HepG2 (cell line): ENCODE data around the gene SYNJ2. TPM values are rescaled to one million over a fixed set of nuclear protein-coding genes. Genes with fewer than 3 reads are reported as not detected.

Experiments used
- ADNP ChIP-seq: sonication (generic); formaldehyde crosslinking; IDR thresholded peaks from 2 replicates; pipeline ENCODE4 v1.4.0; 2020; ENCODE audit warnings: missing genetic modification reagents
- FOXA1 ChIP-seq, 2 experiments: fragments of 450-650 bp in 1 of 2; sonication (generic) in 1 of 2; formaldehyde crosslinking in 1 of 2; IDR thresholded peaks; 2 replicates each; pipeline versions ENCODE4 v1.4.0 to v1.6.1; 2016 to 2020; ENCODE audit warnings: missing genetic modification reagents in 1 of 2
- MEF2D ChIP-seq: sonication (generic); formaldehyde crosslinking; IDR thresholded peaks from 2 replicates; pipeline ENCODE4 v1.5.1; 2020; ENCODE audit warnings: mild to moderate bottlenecking, missing genetic modification reagents
- MNT ChIP-seq: fragments of 450-650 bp; IDR thresholded peaks from 2 replicates; pipeline ENCODE4 v1.6.1; 2016
- MTA3 ChIP-seq: sonication (generic); formaldehyde crosslinking; IDR thresholded peaks from 2 replicates; pipeline ENCODE4 v1.4.0; 2020; ENCODE audit warnings: missing genetic modification reagents
- NFIC ChIP-seq: IDR thresholded peaks from 2 replicates; pipeline ENCODE4 v1.6.1; 2012; ENCODE audit warnings: mild to moderate bottlenecking, low read length, inconsistent platforms
- NONO ChIP-seq, 2 experiments: fragments of 450-650 bp in 1 of 2; sonication (generic) in 1 of 2; formaldehyde crosslinking in 1 of 2; IDR thresholded peaks in 1 of 2; conservative IDR thresholded peaks in 1 of 2; 2 replicates each; pipeline versions ENCODE4 v1.6.1 to v1.8.0; 2017 to 2022; ENCODE audit warnings: mild to moderate bottlenecking in 1 of 2, missing genetic modification reagents in 1 of 2, moderate library complexity in 1 of 2
- PITX1 ChIP-seq: sonication (generic); formaldehyde crosslinking; IDR thresholded peaks from 2 replicates; pipeline ENCODE4 v1.5.1; 2020; ENCODE audit warnings: mild to moderate bottlenecking, missing genetic modification reagents
- PRPF4 ChIP-seq: fragments of 200-400 bp; formaldehyde crosslinking; IDR thresholded peaks from 2 replicates; pipeline ENCODE4 v1.6.1; 2016; ENCODE audit warnings: low read length, low read depth; ENCODE audit not compliant: poor library complexity, severe bottlenecking
- RXRB ChIP-seq: IDR thresholded peaks from 2 replicates; pipeline ENCODE4 v1.6.1; 2016; ENCODE audit warnings: borderline replicate concordance, missing genetic modification reagents, missing compliant biosample characterization
- SIN3A ChIP-seq: IDR thresholded peaks from 2 replicates; pipeline ENCODE4 v1.6.1; 2011; ENCODE audit warnings: low read depth, mild to moderate bottlenecking, control low read depth, low read length, borderline replicate concordance
- SMC3 ChIP-seq: IDR thresholded peaks from 2 replicates; pipeline ENCODE4 v1.6.1; 2011; ENCODE audit warnings: low read length, improper control_type of control experiment
- STAT6 ChIP-seq: sonication (generic); formaldehyde crosslinking; IDR thresholded peaks from 2 replicates; pipeline ENCODE4 v1.4.0; 2020; ENCODE audit warnings: missing genetic modification reagents, mild to moderate bottlenecking, borderline replicate concordance
- WIZ ChIP-seq: sonication (generic); formaldehyde crosslinking; IDR thresholded peaks from 2 replicates; pipeline ENCODE4 v1.5.1; 2020; ENCODE audit warnings: mild to moderate bottlenecking, missing genetic modification reagents
- YEATS2 ChIP-seq: sonication (generic); formaldehyde crosslinking; IDR thresholded peaks from 2 replicates; pipeline ENCODE4 v1.4.0; 2020; ENCODE audit warnings: missing genetic modification reagents, borderline replicate concordance
- ZBTB1 ChIP-seq: sonication (generic); formaldehyde crosslinking; IDR thresholded peaks from 2 replicates; pipeline ENCODE4 v1.4.0; 2020; ENCODE audit warnings: missing genetic modification reagents, borderline replicate concordance
- ZMAT3 ChIP-seq: sonication (generic); formaldehyde crosslinking; conservative IDR thresholded peaks from 2 replicates; pipeline ENCODE4 v1.7.0; 2021; ENCODE audit warnings: missing genetic modification reagents
- ZNF143 ChIP-seq: sonication (generic); formaldehyde crosslinking; IDR thresholded peaks from 2 replicates; pipeline ENCODE4 v1.4.0; 2020; ENCODE audit warnings: missing genetic modification reagents
- ZNF619 ChIP-seq: sonication (generic); formaldehyde crosslinking; IDR thresholded peaks from 2 replicates; pipeline ENCODE4 v1.4.0; 2020; ENCODE audit warnings: mild to moderate bottlenecking, missing genetic modification reagents
- ZNF644 ChIP-seq: IDR thresholded peaks from 2 replicates; pipeline ENCODE4 v1.6.1; 2016; ENCODE audit warnings: low read depth
- ZNF747 ChIP-seq: sonication (generic); formaldehyde crosslinking; IDR thresholded peaks from 2 replicates; pipeline ENCODE4 v1.8.1; 2023; ENCODE audit warnings: missing genetic modification reagents, mild to moderate bottlenecking, borderline replicate concordance
- polyA plus RNA-seq, 8 experiments: library from polyadenylated mRNA; depleted of rRNA in 3 of 8; stranded (reverse) in 7 of 8; unstranded in 1 of 8; fragments of >200 nt; fragmentation: Illumina TruSeq in 4 of 8; extraction: Trizol in 4 of 8; gene quantifications; 2 replicates each; pipeline versions ENCODE4 v1.2.1 to v1.2.3, GENCODE V29; 2011 to 2016; ENCODE audit warnings: low read depth in 4 of 8, missing spikeins in 1 of 8, mixed read lengths in 1 of 8; ENCODE audit not compliant: insufficient read depth in 1 of 8
- total RNA-seq, 5 experiments: library from RNA; depleted of rRNA; stranded (reverse); fragments of >200 nt; fragmentation: Illumina TruSeq; extraction: Trizol; gene quantifications; 2 replicates each; pipeline ENCODE4 v1.2.3, GENCODE V29; 2016; ENCODE audit warnings: low read depth in 1 of 5
- TF ChIP-seq, protein P1 (sequence below): sonication (generic); formaldehyde crosslinking; IDR thresholded peaks from 2 replicates; pipeline ENCODE4 v1.4.0; 2020; ENCODE audit warnings: low read depth, mild to moderate bottlenecking, missing genetic modification reagents

SYNJ2 gene
- total and polyA plus RNA-seq, 2 of the 13 experiments (the other 11 are each of a cell fraction or from before 2014, with no cell fraction given) = 39.1 to 57.6 TPM

- TF ChIP-seq STAT6 = no peak
- no peak for TF ChIP-seq WIZ (CRISPR knock-in tag)
- no peak for TF ChIP-seq ZNF143 (CRISPR knock-in tag)
- no peak for TF ChIP-seq ZBTB1
- TF ChIP-seq MNT = no peak
- TF ChIP-seq RXRB (CRISPR knock-in tag) = no peak
- no peak for TF ChIP-seq ZMAT3 (CRISPR knock-in tag)
- no peak for TF ChIP-seq SIN3A
- TF ChIP-seq FOXA1 (IDR thresholded peaks at IDR 0.05) = no peak
- no peak for TF ChIP-seq FOXA1 (CRISPR knock-in tag; IDR thresholded peaks at IDR 0.05)
- no peak for TF ChIP-seq PRPF4
- TF ChIP-seq MEF2D (CRISPR knock-in tag) = no peak
- TF ChIP-seq NONO (IDR thresholded peaks at IDR 0.05) = no peak
- TF ChIP-seq NONO (CRISPR knock-in tag; conservative IDR thresholded peaks at IDR 0.05) = no peak
- no peak for TF ChIP-seq SMC3
- TF ChIP-seq ZNF644 (CRISPR knock-in tag) = 0 out of 2 replicates have a peak, but pooled peaks have one; percentile 14
- TF ChIP-seq YEATS2 = no peak
- TF ChIP-seq ZNF747 = no peak
- TF ChIP-seq NFIC = no peak
- TF ChIP-seq PITX1 (CRISPR knock-in tag) = 0 out of 2 replicates have a peak, but pooled peaks have one; percentile 17
- TF ChIP-seq, protein P1, sequence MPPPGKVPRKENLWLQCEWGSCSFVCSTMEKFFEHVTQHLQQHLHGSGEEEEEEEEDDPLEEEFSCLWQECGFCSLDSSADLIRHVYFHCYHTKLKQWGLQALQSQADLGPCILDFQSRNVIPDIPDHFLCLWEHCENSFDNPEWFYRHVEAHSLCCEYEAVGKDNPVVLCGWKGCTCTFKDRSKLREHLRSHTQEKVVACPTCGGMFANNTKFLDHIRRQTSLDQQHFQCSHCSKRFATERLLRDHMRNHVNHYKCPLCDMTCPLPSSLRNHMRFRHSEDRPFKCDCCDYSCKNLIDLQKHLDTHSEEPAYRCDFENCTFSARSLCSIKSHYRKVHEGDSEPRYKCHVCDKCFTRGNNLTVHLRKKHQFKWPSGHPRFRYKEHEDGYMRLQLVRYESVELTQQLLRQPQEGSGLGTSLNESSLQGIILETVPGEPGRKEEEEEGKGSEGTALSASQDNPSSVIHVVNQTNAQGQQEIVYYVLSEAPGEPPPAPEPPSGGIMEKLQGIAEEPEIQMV (CRISPR knock-in tag) = no peak
- no peak for TF ChIP-seq MTA3 (CRISPR knock-in tag)
- no peak for TF ChIP-seq ZNF619 (CRISPR knock-in tag)
- TF ChIP-seq ADNP (CRISPR knock-in tag) = no peak
Observed at GRCh38 chr6:157978021-157978783, 3.5 kb upstream of the SYNJ2 start (continued).
